HG03280 (cell line): ENCODE results near the gene ARHGEF33.

Source experiments
- ATAC-seq: cut with Tn5 transposase; IDR thresholded peaks from one replicate; pipeline ENCODE4 v1.9.1; 2021; ENCODE audit warnings: mild to moderate bottlenecking, moderate library complexity; ENCODE audit not compliant: unreplicated experiment

The ARHGEF33 gene

GRCh38 chr2:38951766-38952165 lies 62.1 kb downstream of the ARHGEF33 start:
- ATAC-seq = no peak

- no peak for ATAC-seq
Observed at GRCh38 chr2:38957972-38958371, 68.3 kb downstream of the ARHGEF33 start.

- no peak for ATAC-seq
Observed at GRCh38 chr2:38959466-38959865, 69.8 kb downstream of the ARHGEF33 start.

GRCh38 chr2:38959938-38960608 lies 70.4 kb downstream of the ARHGEF33 start:
- no peak for ATAC-seq

- ATAC-seq = no peak
Observed at GRCh38 chr2:38960609-38961320, 71.1 kb downstream of the ARHGEF33 start.

GRCh38 chr2:38966006-38966405 lies 76.3 kb downstream of the ARHGEF33 start:
- ATAC-seq = no peak

GRCh38 chr2:38966678-38967077 lies 77.0 kb downstream of the ARHGEF33 start:
- no peak for ATAC-seq

GRCh38 chr2:38968021-38968420 lies 78.3 kb downstream of the ARHGEF33 start:
- no peak for ATAC-seq

GRCh38 chr2:38971377-38971776 lies 81.7 kb downstream of the ARHGEF33 start:
- ATAC-seq = no peak

GRCh38 chr2:38973266-38973665 lies 83.6 kb downstream of the ARHGEF33 start:
- no peak for ATAC-seq

GRCh38 chr2:38975042-38975441 lies 85.4 kb downstream of the ARHGEF33 start:
- no peak for ATAC-seq

- ATAC-seq = no peak
Observed at GRCh38 chr2:38977047-38977446, 87.4 kb downstream of the ARHGEF33 start.

- ATAC-seq = no peak
Observed at GRCh38 chr2:38978296-38978903, 88.7 kb downstream of the ARHGEF33 start.

GRCh38 chr2:38978908-38979307 lies 89.2 kb downstream of the ARHGEF33 start:
- ATAC-seq = no peak

GRCh38 chr2:38981003-38981669 lies 91.5 kb downstream of the ARHGEF33 start:
- no peak for ATAC-seq

- no peak for ATAC-seq
Observed at GRCh38 chr2:38981670-38982357, 92.1 kb downstream of the ARHGEF33 start.

GRCh38 chr2:38982498-38982897 lies 92.8 kb downstream of the ARHGEF33 start:
- ATAC-seq = no peak

GRCh38 chr2:38988716-38989115 lies 99.0 kb downstream of the ARHGEF33 start:
- ATAC-seq = no peak

GRCh38 chr2:38991899-38992298 lies 102.2 kb downstream of the ARHGEF33 start:
- no peak for ATAC-seq

- no peak for ATAC-seq
Observed at GRCh38 chr2:38997781-38998180, 108.1 kb downstream of the ARHGEF33 start.

GRCh38 chr2:39000552-39000951 lies 110.9 kb downstream of the ARHGEF33 start:
- no peak for ATAC-seq
